Neuronal stem cell (in vitro differentiated cells): ENCODE data around the gene CCR7.

Experiments
- DNase-seq: peaks from one replicate; pipeline ENCODE4 v3.0.0-alpha.2; 2013; ENCODE audit warnings: low spot score
- H2AFZ ChIP-seq: one replicate; pipeline ENCODE4 v1.6.1; 2013; ENCODE audit warnings: mild to moderate bottlenecking, low read length, inconsistent platforms
- H2AK5ac ChIP-seq: 2 replicates; pipeline ENCODE4 v1.6.1; 2013; ENCODE audit warnings: low read depth, mild to moderate bottlenecking, inconsistent platforms, low read length, moderate library complexity, mixed read lengths
- H2BK120ac ChIP-seq: 2 replicates; pipeline ENCODE4 v1.6.1; 2013; ENCODE audit warnings: low read depth, mild to moderate bottlenecking, inconsistent platforms, low read length, moderate library complexity, mixed read lengths
- H2BK12ac ChIP-seq: one replicate; pipeline ENCODE4 v1.6.1; 2013; ENCODE audit warnings: low read length, inconsistent platforms
- H2BK15ac ChIP-seq: 2 replicates; pipeline ENCODE4 v1.6.1; 2013; ENCODE audit warnings: mild to moderate bottlenecking, low read length, inconsistent platforms, mixed read lengths
- H2BK5ac ChIP-seq: one replicate; pipeline ENCODE4 v1.6.1; 2013; ENCODE audit warnings: inconsistent platforms, mild to moderate bottlenecking, low read length, moderate library complexity
- H3K14ac ChIP-seq: one replicate; pipeline ENCODE4 v1.6.1; 2013; ENCODE audit warnings: low read length, inconsistent platforms
- H3K18ac ChIP-seq: 2 replicates; pipeline ENCODE4 v1.6.1; 2013; ENCODE audit warnings: low read length, inconsistent platforms
- H3K23ac ChIP-seq: 2 replicates; pipeline ENCODE4 v1.6.1; 2013; ENCODE audit warnings: low read depth, mild to moderate bottlenecking, mixed read lengths, low read length, inconsistent platforms; ENCODE audit not compliant: poor library complexity
- H3K27ac ChIP-seq: replicated peaks from 3 replicates; pipeline ENCODE4 v1.5.1; 2013; ENCODE audit warnings: low read length, inconsistent platforms
- H3K27me3 ChIP-seq, 3 experiments: 2 replicates each; pipeline ENCODE4 v1.6.1; 2013; ENCODE audit warnings: low read length in 3 of 3, mild to moderate bottlenecking in 2 of 3, inconsistent platforms in 1 of 3, low read depth in 1 of 3, mixed read lengths in 1 of 3, moderate library complexity in 1 of 3; ENCODE audit not compliant: control insufficient read depth in 3 of 3, insufficient read depth in 3 of 3
- H3K36me3 ChIP-seq, 2 donors: replicated peaks in 1 of 2; 2 replicates each; pipeline ENCODE4 v1.6.1; 2013; ENCODE audit warnings: low read length in 2 of 2; ENCODE audit not compliant: control insufficient read depth in 2 of 2, insufficient read depth in 2 of 2
- H3K4ac ChIP-seq: 2 replicates; pipeline ENCODE4 v1.6.1; 2013; ENCODE audit warnings: inconsistent platforms, mild to moderate bottlenecking, low read length, moderate library complexity
- H3K4me1 ChIP-seq, 2 donors: 1 replicate in 1 of 2; 2 replicates in 1 of 2; pipeline ENCODE4 v1.6.1; 2013; ENCODE audit warnings: low read length in 2 of 2, low read depth in 1 of 2; ENCODE audit not compliant: control insufficient read depth in 2 of 2, insufficient read depth in 1 of 2
- H3K4me2 ChIP-seq: one replicate; pipeline ENCODE4 v1.6.1; 2013; ENCODE audit warnings: mild to moderate bottlenecking, low read length, inconsistent platforms; ENCODE audit not compliant: insufficient read depth, poor library complexity, severe bottlenecking
- H3K4me3 ChIP-seq, 2 donors: 2 replicates each; pipeline ENCODE4 v1.5.1; 2013; ENCODE audit warnings: low read length in 2 of 2, mild to moderate bottlenecking in 2 of 2, inconsistent platforms in 1 of 2, moderate library complexity in 1 of 2
- H3K79me1 ChIP-seq: one replicate; pipeline ENCODE4 v1.6.1; 2013; ENCODE audit warnings: low read depth, mild to moderate bottlenecking, inconsistent platforms, low read length, moderate library complexity
- H3K9ac ChIP-seq: one replicate; pipeline ENCODE4 v1.6.1; 2013; ENCODE audit warnings: mild to moderate bottlenecking, low read depth, low read length, inconsistent platforms; ENCODE audit not compliant: poor library complexity
- H3K9me3 ChIP-seq, 2 donors: replicated peaks in 1 of 2; 2 replicates each; pipeline versions ENCODE3 to v1.6.1; 2013; ENCODE audit warnings: low read length in 2 of 2, mild to moderate bottlenecking in 2 of 2, inconsistent platforms in 1 of 2, low read depth in 1 of 2, mixed read lengths in 1 of 2, moderate library complexity in 1 of 2; ENCODE audit not compliant: control insufficient read depth in 2 of 2, insufficient read depth in 1 of 2
- H4K8ac ChIP-seq: one replicate; pipeline ENCODE4 v1.6.1; 2013; ENCODE audit warnings: low read depth, mild to moderate bottlenecking, inconsistent platforms, low read length, moderate library complexity
- H4K91ac ChIP-seq: one replicate; pipeline ENCODE4 v1.6.1; 2013; ENCODE audit warnings: low read length, low read depth, mild to moderate bottlenecking, inconsistent platforms; ENCODE audit not compliant: poor library complexity
- WGBS, 2 donors: extraction: QIAGEN DNeasy Blood & Tissue Kit; methylation state at CpG; one replicate each; pipeline ENCODE4 v1.1.7; 2013; ENCODE audit warnings: missing lambda C conversion rate in 2 of 2, mixed read lengths in 1 of 2; ENCODE audit not compliant: insufficient read length in 2 of 2, insufficient replicate concordance in 1 of 2; ENCODE audit errors: extremely low coverage in 2 of 2; 5-methylcytosine and 5-hydroxymethylcytosine counted together

CCR7 gene

DNA sequence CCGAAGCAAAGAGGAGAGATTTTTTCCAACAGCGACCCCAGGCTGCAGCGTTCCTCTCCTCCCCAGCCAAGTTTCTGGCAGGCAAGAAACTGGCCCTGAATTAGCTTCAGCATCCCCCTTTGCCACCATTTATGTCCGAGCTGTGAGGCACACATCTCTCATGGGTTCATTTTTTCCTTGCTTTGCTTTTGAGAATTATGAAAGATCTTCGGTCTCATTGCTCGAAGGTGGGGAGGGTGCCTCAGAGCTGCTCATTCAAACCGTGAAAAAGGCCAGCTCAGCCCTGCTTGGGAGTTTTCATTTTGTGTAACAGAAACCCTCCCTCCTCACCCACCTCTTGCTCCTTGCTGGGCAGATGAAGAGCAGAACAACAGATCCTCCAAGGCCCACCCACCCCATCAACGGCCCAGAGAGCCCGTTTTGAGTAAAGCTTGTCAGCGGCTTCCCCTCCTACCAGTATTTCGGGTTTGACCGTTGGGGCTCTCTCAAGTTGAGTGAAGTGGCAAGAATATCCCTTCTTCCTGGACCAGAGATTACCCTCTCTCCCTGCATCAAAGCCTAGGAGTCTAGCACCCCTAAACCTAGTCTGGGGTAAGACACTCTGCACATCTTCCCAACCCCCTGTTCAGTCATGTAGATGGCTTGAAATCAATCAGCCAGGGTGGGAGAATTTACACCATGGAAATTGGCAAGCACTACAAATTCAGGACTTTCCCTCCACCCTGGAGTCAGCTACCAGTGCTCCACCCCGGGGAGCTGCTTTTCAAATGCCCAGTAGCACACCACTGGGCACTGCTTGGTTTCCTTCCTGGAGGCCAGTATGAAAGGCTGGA lies 1.8 kb downstream of the CCR7 start:
- H3K4ac ChIP-seq = no peak overlapping the region
- no peaks in the 10 kb centered on the region for H3K27me3 ChIP-seq
- H2BK5ac ChIP-seq = no peak overlapping the region
- H3K4me3 ChIP-seq = no peak overlapping the region
- DNase-seq = no peak
- no CpG with 5 or more reads among the region's 13 CpGs for WGBS, 2 donors
- peaks cover 4 to 6% of the 10 kb centered on the region in 2 donors for H3K9me3 ChIP-seq
- no peak overlapping the region for H2BK12ac ChIP-seq
- H4K91ac ChIP-seq = no peak overlapping the region
- H2BK15ac ChIP-seq = no peak overlapping the region
- H3K23ac ChIP-seq = no peak overlapping the region
- no peak overlapping the region for H2BK120ac ChIP-seq
- H2AFZ ChIP-seq = peak overlapping the region; percentile 7
- no peak overlapping the region for H3K14ac ChIP-seq
- H3K79me1 ChIP-seq = no peaks in the 10 kb centered on the region
- no peak overlapping the region for H3K27ac ChIP-seq
- H3K9ac ChIP-seq = no peak overlapping the region
- H3K18ac ChIP-seq = no peak overlapping the region
- H2AK5ac ChIP-seq = no peak overlapping the region
- peaks cover 2 to 12% of the 10 kb centered on the region in 2 donors for H3K4me1 ChIP-seq
- H3K4me2 ChIP-seq = no peak overlapping the region
- no peak overlapping the region for H4K8ac ChIP-seq
- no peaks in the 10 kb centered on the region for H3K36me3 ChIP-seq

DNA sequence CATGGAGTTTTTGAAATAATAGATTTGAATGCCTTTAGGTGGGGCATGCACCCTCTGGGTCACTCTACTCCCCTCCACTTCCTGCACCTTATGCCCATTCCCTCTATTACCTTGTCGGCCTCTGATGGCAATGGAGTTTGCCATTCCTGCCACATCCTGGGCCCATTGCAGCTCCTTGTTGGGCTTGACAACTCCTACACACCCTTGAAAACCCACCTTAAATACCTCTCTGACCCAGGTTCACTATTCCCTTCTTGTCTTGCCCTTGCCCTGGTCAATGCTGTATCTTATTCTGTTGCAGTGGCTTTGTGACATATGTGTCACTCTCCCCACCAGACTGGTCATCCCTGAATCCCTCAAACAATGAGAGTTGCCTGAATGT lies 2.4 kb downstream of the CCR7 start:
- no peak overlapping the region for H2BK5ac ChIP-seq
- DNase-seq = no peak

DNA sequence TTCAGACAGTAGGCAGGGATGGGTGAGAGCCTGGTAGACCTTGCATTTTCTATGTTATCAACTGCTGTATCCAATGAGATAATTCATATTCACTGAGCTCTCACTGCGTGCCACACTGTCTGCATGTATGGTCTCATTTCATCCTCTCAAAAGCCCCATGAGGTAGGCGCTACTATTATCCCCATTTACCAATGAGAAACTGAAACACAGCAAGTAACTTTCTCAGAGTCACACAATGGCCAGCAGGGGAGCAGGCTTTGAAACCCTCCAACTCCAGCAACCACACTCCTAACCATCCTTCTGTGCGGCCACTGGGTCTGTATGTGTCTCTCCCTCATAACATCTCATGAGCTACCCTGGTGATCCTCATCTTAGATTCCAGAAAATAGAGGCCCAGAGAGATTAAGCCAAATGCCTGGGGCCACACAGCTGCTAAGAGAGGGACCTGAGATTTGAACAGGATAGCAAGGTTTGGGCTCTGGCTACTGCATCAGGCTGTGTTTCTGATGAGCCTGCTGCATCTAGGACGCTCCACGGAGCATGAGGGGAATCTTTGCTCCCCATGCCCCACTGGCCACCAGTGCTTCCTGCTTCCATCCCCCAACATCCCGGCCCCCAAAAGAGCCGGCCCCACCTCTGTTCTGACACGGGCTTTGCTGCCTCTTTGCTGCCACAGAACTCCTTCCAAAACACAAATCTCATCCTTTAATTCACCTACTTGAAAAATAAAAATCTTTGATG lies 3.2 kb downstream of the CCR7 start:
- no peaks in the 10 kb centered on the region for H3K9me3 ChIP-seq
- H4K8ac ChIP-seq = no peak overlapping the region
- no peak overlapping the region for H2BK15ac ChIP-seq
- H3K9ac ChIP-seq = no peak overlapping the region
- no peak overlapping the region for H3K14ac ChIP-seq
- H3K27ac ChIP-seq = no peak overlapping the region
- WGBS, 2 donors = no CpG with 5 or more reads among the region's 8 CpGs
- H2BK120ac ChIP-seq = no peak overlapping the region
- H3K36me3 ChIP-seq = no peaks in the 10 kb centered on the region
- no peak overlapping the region for H3K18ac ChIP-seq
- no peak overlapping the region for H2BK5ac ChIP-seq
- H3K4me2 ChIP-seq = no peak overlapping the region
- no peaks in the 10 kb centered on the region for H3K27me3 ChIP-seq
- H3K4ac ChIP-seq = no peak overlapping the region
- no peaks in the 10 kb centered on the region for H3K79me1 ChIP-seq
- H3K4me3 ChIP-seq = no peak overlapping the region
- no peak overlapping the region for H3K23ac ChIP-seq
- no peak overlapping the region for H4K91ac ChIP-seq
- peaks cover 2 to 18% of the 10 kb centered on the region in 2 donors for H3K4me1 ChIP-seq
- no peak overlapping the region for H2AK5ac ChIP-seq
- H2BK12ac ChIP-seq = no peak overlapping the region
- DNase-seq = no peak
- no peak overlapping the region for H2AFZ ChIP-seq

More for the DNA sequence above, 2.4 kb downstream of the CCR7 start:
- Histone ChIP-seq H3K4me2 (no peak overlapping the region), H2AK5ac (no peak overlapping the region), H2BK120ac (no peak overlapping the region), H2BK12ac (no peak overlapping the region), H3K4me1 (peaks cover 2 to 12% of the 10 kb centered on the region in 2 donors), H4K8ac (no peak overlapping the region), H2BK15ac (no peak overlapping the region), H3K27ac (no peak overlapping the region), H3K23ac (no peak overlapping the region), H3K27me3 (no peaks in the 10 kb centered on the region), H3K79me1 (no peaks in the 10 kb centered on the region), H2AFZ (peak overlapping the region; percentile 7), H3K14ac (no peak overlapping the region), H3K9ac (no peak overlapping the region), H3K9me3 (peaks cover 0 to 6% of the 10 kb centered on the region in 2 donors), H3K4me3 (no peak overlapping the region), H3K18ac (no peak overlapping the region), H3K4ac (no peak overlapping the region), H4K91ac (no peak overlapping the region), H3K36me3 (no peaks in the 10 kb centered on the region)
- no CpG with 5 or more reads among the region's 1 CpG for WGBS, 2 donors

- Histone ChIP-seq H3K18ac (no peak overlapping the region), H3K23ac (no peak overlapping the region), H3K4me3 (no peak overlapping the region), H3K4me2 (no peak overlapping the region), H3K9me3 (no peaks in the 10 kb centered on the region), H4K8ac (no peak overlapping the region), H3K27me3 (no peaks in the 10 kb centered on the region), H3K27ac (no peak overlapping the region), H3K36me3 (no peaks in the 10 kb centered on the region), H3K4me1 (peaks cover 5 to 23% of the 10 kb centered on the region in 2 donors), H2BK12ac (no peak overlapping the region), H3K4ac (no peak overlapping the region), H2AFZ (peak overlapping the region; percentile 84), H2BK120ac (no peak overlapping the region), H4K91ac (no peak overlapping the region), H2AK5ac (no peak overlapping the region), H3K14ac (no peak overlapping the region), H2BK5ac (no peak overlapping the region), H3K9ac (no peak overlapping the region), H2BK15ac (no peak overlapping the region), H3K79me1 (no peaks in the 10 kb centered on the region)
- DNase-seq = no peak
- WGBS, 2 donors = no CpG with 5 or more reads among the region's 3 CpGs
These were observed 3.9 kb downstream of the CCR7 start for GRCh38 chr17:40561294-40561870.
